Measurements from ENCODE around the gene DYRK1A.

DNA sequence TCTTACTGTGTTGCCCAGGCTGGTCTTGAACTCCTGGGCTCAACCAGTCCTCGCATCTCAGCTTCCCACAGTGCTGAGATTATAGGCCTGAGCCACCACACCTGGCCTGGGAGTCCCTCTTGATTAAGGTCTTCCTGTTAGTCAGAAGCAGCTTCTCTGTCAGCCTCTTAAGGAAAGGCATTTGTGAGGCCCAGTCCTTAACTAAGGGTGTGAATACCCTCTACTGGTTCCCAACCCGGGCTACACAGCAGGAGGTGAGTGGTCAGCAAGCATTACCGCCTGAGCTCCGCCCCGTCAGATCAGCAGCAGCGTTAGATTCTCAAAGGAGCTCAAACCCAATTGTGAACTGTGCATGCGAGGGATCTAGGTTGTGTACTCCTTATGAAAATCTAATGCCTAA, 117.2 kb downstream of the DYRK1A start:
- TF ChIP-seq CTCF (conservative IDR thresholded peaks at IDR 0.05; ENCODE audit: low read length), result no peak
- TF ChIP-seq EZH2phosphoT487 (IDR thresholded peaks at IDR 0.05; ENCODE audit: borderline replicate concordance), result no peak
